DND-41 (cell line): ENCODE data around the gene TMEM203.

Source experiments
- ATAC-seq: fragments of 200-7000 bp; cut with Tn5 transposase; 3 replicates; pipeline ENCODE4 v1.9.1; 2021; ENCODE audit warnings: low read depth; ENCODE audit not compliant: insufficient read depth
- DNase-seq: peaks from one replicate; pipeline ENCODE4 v3.0.0-alpha.2; 2020
- H2AFZ ChIP-seq: 2 replicates; pipeline ENCODE4 v1.6.0; 2012; ENCODE audit warnings: low read depth, low read length
- H3K27ac ChIP-seq: 2 replicates; pipeline ENCODE4 v1.5.1; 2012; ENCODE audit warnings: low read length, inconsistent platforms
- H3K27me3 ChIP-seq: fragments of 200-600 bp; sonication (generic); 2 replicates; pipeline ENCODE4 v1.6.0; 2012; ENCODE audit warnings: low read length, mild to moderate bottlenecking, inconsistent platforms; ENCODE audit not compliant: insufficient read depth, poor library complexity
- H3K36me3 ChIP-seq: 2 replicates; pipeline ENCODE4 v1.5.1; 2012; ENCODE audit warnings: low read length, inconsistent platforms; ENCODE audit not compliant: insufficient read depth
- H3K4me1 ChIP-seq: 2 replicates; pipeline ENCODE4 v1.5.1; 2012; ENCODE audit warnings: mild to moderate bottlenecking, low read length; ENCODE audit not compliant: insufficient read depth
- H3K4me2 ChIP-seq: 2 replicates; pipeline ENCODE4 v1.6.0; 2012; ENCODE audit warnings: mild to moderate bottlenecking, moderate library complexity, low read length, inconsistent platforms; ENCODE audit not compliant: insufficient read depth
- H3K4me3 ChIP-seq, 2 experiments: fragments of 200-600 bp in 1 of 2; shearing (Covaris generic) in 1 of 2; 2 replicates each; pipeline ENCODE4 v1.5.1; 2012 to 2016; ENCODE audit warnings: inconsistent platforms in 2 of 2, low read length in 2 of 2, mild to moderate bottlenecking in 2 of 2, low read depth in 1 of 2, moderate library complexity in 1 of 2
- H3K79me2 ChIP-seq: 2 replicates; pipeline ENCODE4 v1.6.0; 2012; ENCODE audit warnings: low read length, inconsistent platforms; ENCODE audit not compliant: insufficient read depth
- H3K9ac ChIP-seq: 2 replicates; pipeline ENCODE4 v1.6.0; 2012; ENCODE audit warnings: low read depth, mild to moderate bottlenecking, inconsistent platforms, low read length, moderate library complexity
- H3K9me3 ChIP-seq: 2 replicates; pipeline ENCODE4 v1.5.1; 2012; ENCODE audit warnings: low read length, moderate library complexity, mild to moderate bottlenecking, inconsistent platforms; ENCODE audit not compliant: insufficient read depth, severe bottlenecking
- H4K20me1 ChIP-seq: 2 replicates; pipeline ENCODE4 v1.6.0; 2012; ENCODE audit warnings: low read length; ENCODE audit not compliant: insufficient read depth
- EZH2 ChIP-seq: IDR thresholded peaks from 3 replicates; pipeline ENCODE4 v1.6.1; 2012; ENCODE audit warnings: borderline replicate concordance, low read depth, mild to moderate bottlenecking, moderate library complexity, low read length, inconsistent platforms; ENCODE audit not compliant: severe bottlenecking
- TF ChIP-seq, protein P1 (sequence below): IDR thresholded peaks from 2 replicates; pipeline ENCODE4 v1.5.1; 2012; ENCODE audit warnings: borderline replicate concordance, low read length, moderate library complexity, mild to moderate bottlenecking; ENCODE audit not compliant: poor library complexity, severe bottlenecking; ENCODE audit errors: extremely low read depth

TMEM203 gene

DNA sequence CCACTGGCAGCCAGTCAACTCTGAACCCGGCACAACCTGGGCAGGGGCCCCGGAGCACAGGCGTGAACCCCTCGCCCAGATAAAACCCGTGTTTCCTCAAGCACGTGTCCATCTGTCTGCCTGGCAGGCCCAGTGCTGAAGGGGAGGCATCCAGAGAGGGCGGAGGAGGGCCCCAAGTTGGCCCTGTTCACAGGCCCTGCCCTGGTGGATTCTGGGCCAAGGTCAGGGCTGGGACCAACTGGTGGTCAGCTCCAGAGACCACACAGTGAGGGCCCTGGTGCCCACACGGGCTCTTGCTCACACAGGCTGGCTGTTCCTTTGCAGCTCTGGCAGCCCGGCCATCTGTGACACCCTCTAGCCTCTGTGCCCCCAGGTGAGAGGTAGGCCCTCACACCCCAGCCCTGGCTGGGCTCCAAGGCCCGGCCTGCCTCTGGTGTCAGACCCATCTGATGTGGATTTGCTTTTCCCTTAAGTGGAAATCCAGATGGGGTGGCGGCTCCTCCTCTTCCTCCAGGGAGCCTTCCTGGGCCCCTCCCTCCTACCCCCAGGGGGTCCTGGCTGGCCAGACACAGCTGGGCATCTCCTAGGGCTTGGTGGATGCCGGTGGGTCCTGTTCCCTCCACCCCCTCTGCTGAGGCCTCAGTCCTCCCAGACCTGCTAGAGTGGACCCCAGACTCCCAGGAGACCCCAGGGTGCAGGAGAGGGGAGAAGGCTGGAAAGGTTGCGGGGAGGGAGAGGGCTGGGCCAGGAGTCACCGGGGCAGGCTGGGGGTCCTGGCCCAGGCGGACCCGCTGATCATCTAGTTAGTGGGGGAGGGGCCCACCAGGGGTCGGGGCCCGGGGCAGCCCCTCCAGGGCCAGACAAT lies 45.1 kb upstream of the TMEM203 start:
- peaks cover 10% of the 10 kb centered on the region for H3K79me2 ChIP-seq
- H2AFZ ChIP-seq = no peak overlapping the region
- no peak for ATAC-seq
- no peak overlapping the region for H3K4me2 ChIP-seq
- no peak overlapping the region for H3K9ac ChIP-seq
- H3K36me3 ChIP-seq = peaks cover under 1% of the 10 kb centered on the region; the same call in 1 of the 2 replicates
- no peak overlapping the region for H3K4me3 ChIP-seq
- H3K27me3 ChIP-seq = no peaks in the 10 kb centered on the region
- H3K4me1 ChIP-seq = peaks cover 16% of the 10 kb centered on the region
- no peaks in the 10 kb centered on the region for H3K9me3 ChIP-seq
- no peaks in the 10 kb centered on the region; the same call in 1 of the 2 replicates for H4K20me1 ChIP-seq
- TF ChIP-seq, protein P1, sequence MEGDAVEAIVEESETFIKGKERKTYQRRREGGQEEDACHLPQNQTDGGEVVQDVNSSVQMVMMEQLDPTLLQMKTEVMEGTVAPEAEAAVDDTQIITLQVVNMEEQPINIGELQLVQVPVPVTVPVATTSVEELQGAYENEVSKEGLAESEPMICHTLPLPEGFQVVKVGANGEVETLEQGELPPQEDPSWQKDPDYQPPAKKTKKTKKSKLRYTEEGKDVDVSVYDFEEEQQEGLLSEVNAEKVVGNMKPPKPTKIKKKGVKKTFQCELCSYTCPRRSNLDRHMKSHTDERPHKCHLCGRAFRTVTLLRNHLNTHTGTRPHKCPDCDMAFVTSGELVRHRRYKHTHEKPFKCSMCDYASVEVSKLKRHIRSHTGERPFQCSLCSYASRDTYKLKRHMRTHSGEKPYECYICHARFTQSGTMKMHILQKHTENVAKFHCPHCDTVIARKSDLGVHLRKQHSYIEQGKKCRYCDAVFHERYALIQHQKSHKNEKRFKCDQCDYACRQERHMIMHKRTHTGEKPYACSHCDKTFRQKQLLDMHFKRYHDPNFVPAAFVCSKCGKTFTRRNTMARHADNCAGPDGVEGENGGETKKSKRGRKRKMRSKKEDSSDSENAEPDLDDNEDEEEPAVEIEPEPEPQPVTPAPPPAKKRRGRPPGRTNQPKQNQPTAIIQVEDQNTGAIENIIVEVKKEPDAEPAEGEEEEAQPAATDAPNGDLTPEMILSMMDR = no peak
- TF ChIP-seq EZH2 = no peak
- no peak overlapping the region for H3K27ac ChIP-seq
- DNase-seq = no peak

DNA sequence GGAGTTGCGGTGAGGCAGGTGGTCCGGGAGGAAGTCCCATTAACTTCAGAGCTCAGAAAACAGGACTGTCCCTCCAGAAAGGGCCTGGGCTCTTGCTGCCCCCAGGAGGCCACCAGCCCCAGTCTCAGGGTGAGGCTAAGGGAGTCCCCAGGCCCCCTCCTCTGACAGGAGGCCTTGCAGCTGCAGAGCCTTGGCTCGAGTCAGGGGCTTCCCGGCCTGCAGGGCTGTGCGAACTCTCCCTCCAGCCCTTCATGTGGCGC lies 42.4 kb upstream of the TMEM203 start:
- DNase-seq = no peak
- ATAC-seq = no peak
- Histone ChIP-seq H3K4me3 (no peak overlapping the region), H3K79me2 (peaks cover 2% of the 10 kb centered on the region), H2AFZ (no peak overlapping the region), H3K36me3 (peaks cover 12% of the 10 kb centered on the region), H3K27ac (no peak overlapping the region), H3K9ac (no peak overlapping the region), H3K27me3 (no peaks in the 10 kb centered on the region), H4K20me1 (peaks cover 22% of the 10 kb centered on the region), H3K4me2 (no peak overlapping the region), H3K9me3 (no peaks in the 10 kb centered on the region), H3K4me1 (peaks cover 7% of the 10 kb centered on the region)
- TF ChIP-seq, protein P1 = no peak
- no peak for TF ChIP-seq EZH2

DNA sequence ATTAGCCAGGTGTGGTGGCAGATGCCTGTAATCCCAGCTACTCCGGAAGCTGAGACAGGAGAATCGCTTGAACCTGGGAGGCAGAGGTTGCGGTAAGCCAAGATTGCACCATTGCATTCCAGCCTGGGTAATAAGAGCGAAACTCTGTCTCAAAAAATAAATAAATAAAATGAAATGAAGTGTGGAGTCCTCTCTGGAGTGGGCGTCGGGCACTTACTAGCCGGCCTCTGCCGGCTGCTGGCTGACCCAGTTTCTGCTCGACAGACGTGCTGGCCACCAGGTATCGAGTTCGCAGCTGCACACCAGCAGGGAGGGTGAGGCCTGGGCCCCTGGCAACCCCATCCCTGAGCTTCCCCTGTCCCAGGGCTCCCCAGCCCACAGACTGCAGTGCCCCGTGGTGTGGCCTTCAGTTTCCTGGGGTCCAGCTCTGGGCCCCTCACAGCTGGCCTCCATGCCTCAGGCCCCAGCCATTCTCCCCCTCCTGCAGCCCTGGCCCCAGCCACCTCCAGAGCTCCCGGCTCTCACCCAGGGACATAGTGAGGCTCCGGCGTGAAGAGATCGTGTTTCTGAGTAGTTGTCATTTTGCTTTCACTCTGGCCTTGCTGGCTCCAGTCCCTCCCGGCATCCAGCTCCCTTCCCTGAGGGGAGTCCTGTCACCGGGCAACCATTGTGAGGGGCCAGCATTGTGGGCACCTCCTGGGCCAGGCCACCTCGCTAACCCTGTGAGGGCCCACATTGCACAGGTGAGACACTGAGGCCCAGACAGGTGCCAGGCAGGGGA lies 41.9 kb upstream of the TMEM203 start:
- peaks cover 7% of the 10 kb centered on the region for H3K79me2 ChIP-seq
- peaks cover 17% of the 10 kb centered on the region for H3K36me3 ChIP-seq
- ATAC-seq (no peak), DNase-seq (no peak)
- H3K4me3 ChIP-seq = no peak overlapping the region
- H2AFZ ChIP-seq = no peak overlapping the region
- H3K9ac ChIP-seq = no peak overlapping the region
- H3K4me1 ChIP-seq = peaks cover 12% of the 10 kb centered on the region
- H3K4me2 ChIP-seq = no peak overlapping the region
- no peaks in the 10 kb centered on the region for H3K9me3 ChIP-seq
- H4K20me1 ChIP-seq = peaks cover 27% of the 10 kb centered on the region
- TF ChIP-seq EZH2 = no peak
- TF ChIP-seq, protein P1 = no peak
- no peaks in the 10 kb centered on the region for H3K27me3 ChIP-seq
- H3K27ac ChIP-seq = no peak overlapping the region
